IMR-90 (cell line): Measurements from ENCODE around the gene PSMA7.

Source experiments
- CEBPB ChIP-seq: IDR thresholded peaks from 2 replicates; pipeline ENCODE4 v1.6.1; 2012; ENCODE audit warnings: low read depth, low read length, improper control_type of control experiment
- CHD1 ChIP-seq: IDR thresholded peaks from 2 replicates; pipeline ENCODE4 v1.6.1; 2012; ENCODE audit warnings: low read depth, low read length, improper control_type of control experiment
- FOS ChIP-seq: fragments of 150-350 bp; IDR thresholded peaks from 2 replicates; pipeline ENCODE4 v1.6.1; 2016; ENCODE audit warnings: low read depth, low read length
- MAFK ChIP-seq: IDR thresholded peaks from 2 replicates; pipeline ENCODE4 v1.6.1; 2012; ENCODE audit warnings: low read depth, low read length, improper control_type of control experiment
- MAZ ChIP-seq: IDR thresholded peaks from 2 replicates; pipeline ENCODE4 v1.6.1; 2012; ENCODE audit warnings: low read depth, mild to moderate bottlenecking, low read length, improper control_type of control experiment, moderate library complexity, borderline replicate concordance
- MXI1 ChIP-seq: IDR thresholded peaks from 2 replicates; pipeline ENCODE4 v1.6.1; 2012; ENCODE audit warnings: low read depth, mild to moderate bottlenecking, low read length, moderate library complexity, borderline replicate concordance
- NFE2L2 ChIP-seq: fragments of 150-350 bp; IDR thresholded peaks from 2 replicates; pipeline ENCODE4 v1.6.1; 2016; ENCODE audit warnings: low read depth, mild to moderate bottlenecking, low read length
- POLR2A ChIP-seq: IDR thresholded peaks from 2 replicates; pipeline ENCODE4 v1.6.1; 2012; ENCODE audit warnings: mild to moderate bottlenecking, low read depth, low read length
- RAD21 ChIP-seq: IDR thresholded peaks from 2 replicates; pipeline ENCODE4 v1.6.1; 2012; ENCODE audit warnings: low read length, improper control_type of control experiment
- RCOR1 ChIP-seq: IDR thresholded peaks from 2 replicates; pipeline ENCODE4 v1.6.1; 2012; ENCODE audit warnings: mild to moderate bottlenecking, low read length, improper control_type of control experiment; ENCODE audit not compliant: insufficient replicate concordance
- SMC3 ChIP-seq: fragments of 150-350 bp; IDR thresholded peaks from 2 replicates; pipeline ENCODE4 v1.6.1; 2016; ENCODE audit warnings: low read depth, mild to moderate bottlenecking, antibody characterized with exemption, low read length, moderate library complexity
- TF ChIP-seq, protein P1 (sequence below): conservative IDR thresholded peaks from 2 replicates; pipeline ENCODE4 v1.5.1; 2012; ENCODE audit warnings: mild to moderate bottlenecking, low read depth, low read length, improper control_type of control experiment
- TF ChIP-seq, protein P2 (sequence below): fragments of 150-350 bp; IDR thresholded peaks from 2 replicates; pipeline ENCODE4 v1.6.1; 2017; ENCODE audit warnings: mild to moderate bottlenecking, antibody characterized with exemption, low read length, low read depth
- TF ChIP-seq, protein P3 (sequence below): fragments of 150-350 bp; IDR thresholded peaks from 2 replicates; pipeline ENCODE4 v1.6.1; 2016; ENCODE audit warnings: low read depth, mild to moderate bottlenecking, low read length, moderate library complexity, borderline replicate concordance

DNA sequence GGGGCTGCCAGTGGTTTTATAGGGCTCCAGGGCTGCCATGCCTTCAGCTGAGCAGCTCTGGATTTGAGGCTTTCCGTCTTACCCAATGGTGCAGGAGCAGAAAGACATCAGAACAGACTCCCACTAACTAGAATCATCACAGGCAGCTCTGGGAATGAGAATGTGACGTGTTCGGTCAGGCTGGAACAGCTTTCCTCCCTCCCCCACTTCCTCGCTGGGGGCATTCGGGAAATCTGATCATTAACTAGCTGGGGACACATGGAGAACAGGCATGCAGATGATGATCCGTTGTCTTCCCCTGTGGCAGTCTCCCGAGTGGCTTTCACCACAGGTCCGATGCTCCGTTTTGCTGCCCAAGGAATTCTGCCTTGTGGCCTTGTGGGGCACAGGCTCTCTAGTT, 34.1 kb upstream of the PSMA7 start:
- TF ChIP-seq, protein P1, sequence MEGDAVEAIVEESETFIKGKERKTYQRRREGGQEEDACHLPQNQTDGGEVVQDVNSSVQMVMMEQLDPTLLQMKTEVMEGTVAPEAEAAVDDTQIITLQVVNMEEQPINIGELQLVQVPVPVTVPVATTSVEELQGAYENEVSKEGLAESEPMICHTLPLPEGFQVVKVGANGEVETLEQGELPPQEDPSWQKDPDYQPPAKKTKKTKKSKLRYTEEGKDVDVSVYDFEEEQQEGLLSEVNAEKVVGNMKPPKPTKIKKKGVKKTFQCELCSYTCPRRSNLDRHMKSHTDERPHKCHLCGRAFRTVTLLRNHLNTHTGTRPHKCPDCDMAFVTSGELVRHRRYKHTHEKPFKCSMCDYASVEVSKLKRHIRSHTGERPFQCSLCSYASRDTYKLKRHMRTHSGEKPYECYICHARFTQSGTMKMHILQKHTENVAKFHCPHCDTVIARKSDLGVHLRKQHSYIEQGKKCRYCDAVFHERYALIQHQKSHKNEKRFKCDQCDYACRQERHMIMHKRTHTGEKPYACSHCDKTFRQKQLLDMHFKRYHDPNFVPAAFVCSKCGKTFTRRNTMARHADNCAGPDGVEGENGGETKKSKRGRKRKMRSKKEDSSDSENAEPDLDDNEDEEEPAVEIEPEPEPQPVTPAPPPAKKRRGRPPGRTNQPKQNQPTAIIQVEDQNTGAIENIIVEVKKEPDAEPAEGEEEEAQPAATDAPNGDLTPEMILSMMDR, result no peak
- TF ChIP-seq CHD1 (no peak), RAD21 (no peak), MXI1 (no peak), POLR2A (no peak), SMC3 (no peak), MAFK (no peak), FOS (no peak), MAZ (no peak), CEBPB (no peak), NFE2L2 (no peak), RCOR1 (no peak)
- TF ChIP-seq, protein P2, sequence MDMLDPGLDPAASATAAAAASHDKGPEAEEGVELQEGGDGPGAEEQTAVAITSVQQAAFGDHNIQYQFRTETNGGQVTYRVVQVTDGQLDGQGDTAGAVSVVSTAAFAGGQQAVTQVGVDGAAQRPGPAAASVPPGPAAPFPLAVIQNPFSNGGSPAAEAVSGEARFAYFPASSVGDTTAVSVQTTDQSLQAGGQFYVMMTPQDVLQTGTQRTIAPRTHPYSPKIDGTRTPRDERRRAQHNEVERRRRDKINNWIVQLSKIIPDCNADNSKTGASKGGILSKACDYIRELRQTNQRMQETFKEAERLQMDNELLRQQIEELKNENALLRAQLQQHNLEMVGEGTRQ, result no peak
- TF ChIP-seq, protein P3, sequence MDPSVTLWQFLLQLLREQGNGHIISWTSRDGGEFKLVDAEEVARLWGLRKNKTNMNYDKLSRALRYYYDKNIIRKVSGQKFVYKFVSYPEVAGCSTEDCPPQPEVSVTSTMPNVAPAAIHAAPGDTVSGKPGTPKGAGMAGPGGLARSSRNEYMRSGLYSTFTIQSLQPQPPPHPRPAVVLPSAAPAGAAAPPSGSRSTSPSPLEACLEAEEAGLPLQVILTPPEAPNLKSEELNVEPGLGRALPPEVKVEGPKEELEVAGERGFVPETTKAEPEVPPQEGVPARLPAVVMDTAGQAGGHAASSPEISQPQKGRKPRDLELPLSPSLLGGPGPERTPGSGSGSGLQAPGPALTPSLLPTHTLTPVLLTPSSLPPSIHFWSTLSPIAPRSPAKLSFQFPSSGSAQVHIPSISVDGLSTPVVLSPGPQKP, result no peak
